Activated CD8-positive, alpha-beta memory T cell treated with anti-CD3 and anti-CD28 coated beads, Interleukin-2, amount 50 U/mL, for 1 hour (primary cell): ENCODE results near the gene TSPO2.

Experiments used
- DNase-seq: peaks from one replicate; pipeline ENCODE4 v3.0.0-alpha.2; 2020; ENCODE audit errors: extremely low read depth

TSPO2 gene

GRCh38 chr6:41075651-41076626 is 33.7 kb downstream of the TSPO2 start:
- no peak for DNase-seq

GRCh38 chr6:41077536-41077935 is 35.3 kb downstream of the TSPO2 start:
- no peak for DNase-seq

- no peak for DNase-seq
These were observed 35.8 kb downstream of the TSPO2 start for GRCh38 chr6:41078101-41078500.

GRCh38 chr6:41079080-41079479 is 36.8 kb downstream of the TSPO2 start:
- DNase-seq = no peak

- DNase-seq = no peak
These were observed 38.4 kb downstream of the TSPO2 start for GRCh38 chr6:41080621-41081020.

- no peak for DNase-seq
These were observed 40.8 kb downstream of the TSPO2 start for GRCh38 chr6:41083072-41083471.

GRCh38 chr6:41085182-41085581 is 42.9 kb downstream of the TSPO2 start:
- DNase-seq = no peak

- no peak for DNase-seq
These were observed 46.2 kb downstream of the TSPO2 start for GRCh38 chr6:41088451-41088850.

GRCh38 chr6:41090841-41091761 is 48.8 kb downstream of the TSPO2 start:
- no peak for DNase-seq

GRCh38 chr6:41092421-41093140 is 50.3 kb downstream of the TSPO2 start:
- DNase-seq = no peak

- DNase-seq = no peak
These were observed 51.5 kb downstream of the TSPO2 start for GRCh38 chr6:41093729-41094128.
